Fibroblast of the conjunctiva (primary cell): ENCODE results near the gene MROH2A.
A peak's percentile ranks its signal among the peaks of the same experiment; 100 is the strongest.
"Not testable (repeated sequence)": the region's sequence is repeated elsewhere in the genome, so short reads cannot be mapped to it uniquely, and the experiment has no call there.

ENCODE experiments used
- DNase-seq: peaks from one replicate; pipeline ENCODE4 v3.0.0-alpha.2; 2010; ENCODE audit warnings: low read depth

MROH2A gene

DNA sequence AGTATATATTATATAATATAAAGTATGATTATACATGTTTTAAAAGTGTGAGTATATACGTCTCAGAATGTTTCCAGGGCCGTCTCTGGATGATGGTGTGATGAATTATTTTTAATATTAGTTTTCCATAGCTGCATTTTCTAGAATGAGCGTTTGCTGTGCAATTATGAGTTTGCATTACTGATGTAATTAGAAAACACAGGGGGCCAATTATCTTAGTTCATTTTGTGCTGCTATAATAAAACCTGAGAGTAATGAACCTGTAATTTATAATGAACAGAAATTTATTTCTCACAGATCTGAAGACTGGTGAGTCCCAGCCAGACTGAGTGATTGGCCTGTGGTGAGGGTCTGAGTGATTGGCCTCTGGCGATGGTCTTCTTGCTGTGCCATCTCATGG, 80.2 kb downstream of the MROH2A start:
- no peak for DNase-seq

DNA sequence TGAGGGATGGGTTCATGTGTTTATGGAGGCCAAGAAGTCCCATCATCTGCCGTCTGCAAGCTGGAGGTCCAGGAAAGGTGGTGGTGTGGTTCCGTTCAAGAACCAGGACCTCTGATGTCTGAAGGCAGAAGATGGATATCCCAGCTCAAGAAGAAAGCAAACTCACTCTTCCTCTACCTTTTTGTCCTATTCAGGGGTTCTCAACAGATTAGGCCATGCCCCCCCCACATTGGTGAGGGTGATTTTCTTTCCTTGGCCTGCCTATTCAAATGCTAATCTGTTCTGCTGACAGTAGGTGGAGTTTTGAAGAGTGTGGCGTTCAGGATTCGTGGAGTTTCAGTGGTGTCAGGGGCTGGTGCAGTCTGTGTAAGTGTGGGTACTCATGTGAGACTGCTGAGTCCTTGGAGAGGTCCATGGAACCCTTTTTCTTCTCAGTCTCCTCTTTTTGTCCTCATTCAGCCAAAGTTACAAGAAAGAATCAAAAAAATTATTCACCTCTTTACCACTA, 84.2 kb downstream of the MROH2A start:
- DNase-seq, result no peak

DNA sequence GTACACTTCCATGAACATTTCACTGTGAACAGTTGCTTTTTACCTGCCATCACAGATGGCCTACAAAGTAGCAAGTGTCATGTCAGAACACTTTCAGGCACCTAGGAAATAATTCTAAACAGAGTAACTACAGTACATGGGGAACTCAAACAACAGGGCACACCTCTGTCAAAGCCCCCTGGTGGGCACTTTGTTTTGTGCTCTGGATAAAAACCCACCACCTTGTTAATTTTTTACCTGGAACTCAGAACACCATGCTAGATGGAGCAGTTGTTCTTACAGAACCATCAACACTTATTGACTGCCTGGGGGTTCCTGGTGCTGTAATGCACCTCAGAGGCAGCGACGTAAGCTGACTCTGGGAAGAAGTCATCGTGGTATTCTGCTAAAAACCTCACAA, 87.7 kb downstream of the MROH2A start:
- DNase-seq, result no peak

DNA sequence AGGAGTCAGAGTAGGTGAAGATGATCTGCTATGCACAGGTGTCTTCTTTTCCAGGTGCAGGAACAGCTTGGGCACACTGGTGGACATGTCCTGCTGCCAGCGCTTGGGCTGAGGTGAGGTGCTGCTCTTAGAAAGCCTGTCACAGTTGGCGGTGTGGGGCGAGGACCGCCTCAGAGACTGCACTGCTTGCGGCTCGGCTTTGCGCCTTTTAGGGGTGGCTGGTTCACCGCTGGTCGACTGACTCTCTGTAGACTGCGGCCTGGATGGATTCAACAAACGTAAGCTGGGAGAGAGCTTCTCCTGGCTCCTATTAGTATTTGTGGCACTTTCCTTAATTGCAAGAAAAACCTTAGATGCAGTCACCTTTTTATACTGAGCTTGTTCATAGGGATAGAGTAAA, 88.3 kb downstream of the MROH2A start:
- no peak for DNase-seq

DNA sequence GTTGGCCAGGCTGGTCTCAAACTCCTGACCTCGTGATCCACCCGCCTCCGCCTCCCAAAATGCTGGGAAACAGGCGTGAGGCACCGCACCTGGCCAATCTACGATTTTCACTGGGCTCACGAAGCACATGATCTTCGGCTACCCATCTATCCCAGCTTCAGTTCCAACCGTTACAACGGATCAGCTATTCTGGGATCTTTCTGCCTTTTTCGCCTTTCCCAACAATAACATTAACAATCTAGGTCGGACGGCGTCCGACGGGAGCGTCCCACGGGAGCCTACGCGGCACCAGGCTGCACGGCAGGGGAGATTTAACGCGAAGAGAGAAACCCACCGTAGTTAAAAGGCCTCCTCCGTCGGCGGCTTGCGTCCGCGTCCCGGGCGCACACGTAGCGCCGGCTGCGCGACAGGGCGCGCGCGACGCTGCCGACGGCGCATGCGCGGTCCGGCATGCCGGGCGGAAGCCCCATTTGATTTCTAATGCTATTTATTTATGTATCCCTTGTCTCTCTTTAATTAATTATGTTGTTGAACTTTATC, 89.9 kb downstream of the MROH2A start, which contains the start of gene MSL3B:
Gene MSL3B (minus strand): TSS at position 394 of the 540 bp plus-strand sequence.
- peak; percentile 29 for DNase-seq

DNA sequence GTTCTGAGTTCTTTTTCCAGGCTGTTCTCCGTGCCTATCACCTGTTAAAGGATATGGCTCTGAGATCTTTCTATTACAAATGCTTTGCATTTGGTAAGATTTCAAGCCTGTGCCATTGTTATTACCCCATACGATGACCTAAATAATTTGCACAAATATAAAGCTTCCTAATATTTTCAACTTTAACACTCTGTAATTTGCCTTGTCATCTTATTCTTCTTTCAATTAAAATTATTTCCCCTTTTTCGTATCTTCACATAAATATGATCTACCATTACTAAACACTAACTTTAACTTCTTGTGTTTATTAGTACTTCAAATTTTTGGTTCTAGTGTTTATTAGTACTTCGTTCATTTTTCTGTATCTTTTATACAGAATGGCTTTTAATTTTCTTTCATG, 93.3 kb downstream of the MROH2A start:
- no peak for DNase-seq

DNA sequence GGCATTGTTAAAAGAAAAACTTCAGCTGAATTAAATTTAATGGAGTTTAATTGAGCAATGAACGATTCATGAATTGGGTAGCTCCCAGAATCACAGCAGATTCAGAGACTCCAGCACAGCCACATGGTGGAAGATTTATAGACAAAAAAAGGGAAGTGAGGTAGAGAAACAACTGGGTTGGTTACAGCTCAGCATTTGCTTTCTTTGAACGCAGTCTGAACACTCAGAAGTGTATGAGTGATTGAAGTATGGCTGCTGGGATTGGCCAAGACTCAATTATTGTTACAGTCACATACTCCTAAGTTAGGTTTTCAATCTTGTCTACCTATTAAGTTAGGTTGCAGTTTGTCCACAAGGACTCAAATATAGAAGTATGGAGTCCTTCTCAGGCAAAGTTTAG, 94.0 kb downstream of the MROH2A start:
- DNase-seq, result not testable (repeated sequence)

DNA sequence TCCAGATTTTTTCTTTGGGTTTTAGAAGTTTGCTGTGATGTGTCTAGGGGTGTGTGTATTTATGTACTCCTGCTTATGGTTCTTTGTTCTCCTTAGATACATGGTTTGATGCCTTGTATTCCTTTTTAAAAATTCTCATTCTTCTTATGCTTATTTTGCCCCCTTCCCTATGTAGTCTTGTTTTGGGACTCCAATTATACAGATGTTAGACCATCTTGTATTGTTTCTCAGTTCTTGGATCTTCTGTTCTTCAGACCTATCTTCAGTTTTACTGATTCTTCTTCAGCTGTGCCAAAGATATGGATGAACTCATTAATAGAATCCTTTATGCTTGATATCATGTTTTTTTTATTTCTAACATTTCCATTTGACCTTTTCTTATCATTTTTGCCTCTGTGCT, 104.2 kb downstream of the MROH2A start:
- no peak for DNase-seq
